Endodermal cell (in vitro differentiated cells): ENCODE results near the gene LHX3. TPM values are rescaled to one million over a fixed set of nuclear protein-coding genes. Genes with fewer than 3 reads are reported as not detected.

Source experiments
- DNase-seq: peaks from one replicate; pipeline ENCODE4 v3.0.0-alpha.2; 2017
- H3K27ac ChIP-seq: 2 replicates; pipeline ENCODE4 v1.5.1; 2013; ENCODE audit warnings: mild to moderate bottlenecking, low read depth, low read length, moderate library complexity
- H3K27me3 ChIP-seq: 2 replicates; pipeline ENCODE4 v1.6.1; 2013; ENCODE audit warnings: mild to moderate bottlenecking, low read length, moderate library complexity; ENCODE audit not compliant: insufficient read depth, control insufficient read depth, poor library complexity, severe bottlenecking
- H3K36me3 ChIP-seq: 2 replicates; pipeline ENCODE4 v1.7.0; 2013; ENCODE audit warnings: mild to moderate bottlenecking, low read length, moderate library complexity; ENCODE audit not compliant: control insufficient read depth, insufficient read depth
- H3K4me1 ChIP-seq: one replicate; pipeline ENCODE4 v1.7.0; 2013; ENCODE audit warnings: low read length; ENCODE audit not compliant: control insufficient read depth, insufficient read depth
- H3K4me3 ChIP-seq: 2 replicates; pipeline ENCODE4 v1.5.1; 2013; ENCODE audit warnings: mild to moderate bottlenecking, low read length, moderate library complexity
- H3K9ac ChIP-seq: 2 replicates; pipeline ENCODE4 v1.6.1; 2013; ENCODE audit warnings: mild to moderate bottlenecking, low read length, moderate library complexity; ENCODE audit not compliant: poor library complexity, severe bottlenecking; ENCODE audit errors: extremely low read depth
- H3K9me3 ChIP-seq: 2 replicates; pipeline ENCODE4 v1.6.1; 2013; ENCODE audit warnings: mild to moderate bottlenecking, low read length, moderate library complexity; ENCODE audit not compliant: control insufficient read depth
- H3K27ac Mint-ChIP-seq: 2 replicates; pipeline ENCODE4 v1.8.0; 2020; ENCODE audit warnings: mixed read lengths
- H3K27me3 Mint-ChIP-seq: 2 replicates; pipeline ENCODE4 v1.8.0; 2021; ENCODE audit warnings: mild to moderate bottlenecking, mixed read lengths; ENCODE audit not compliant: insufficient read depth
- H3K36me3 Mint-ChIP-seq: 2 replicates; pipeline ENCODE4 v1.8.0; 2020; ENCODE audit warnings: low read depth, mixed read lengths
- H3K4me1 Mint-ChIP-seq: 2 replicates; pipeline ENCODE4 v1.8.0; 2020; ENCODE audit warnings: mixed read lengths
- H3K4me3 Mint-ChIP-seq: 2 replicates; pipeline ENCODE4 v1.8.0; 2020; ENCODE audit warnings: mild to moderate bottlenecking, moderate library complexity, mixed read lengths
- H3K9me3 Mint-ChIP-seq: 2 replicates; pipeline ENCODE4 v1.8.0; 2020; ENCODE audit warnings: mild to moderate bottlenecking, mixed read lengths
- CTCF ChIP-seq: fragments of 200-600 bp; sonication (generic); conservative IDR thresholded peaks from 2 replicates; pipeline ENCODE4 v1.5.0; 2021; ENCODE audit warnings: antibody characterized with exemption, mild to moderate bottlenecking
- WGBS, 2 experiments: methylation state at CpG; one replicate each; pipeline versions ENCODE4 v1.1.5 to v1.1.7; 2013; ENCODE audit warnings: missing lambda C conversion rate in 2 of 2, mixed read lengths in 1 of 2; ENCODE audit not compliant: insufficient coverage in 1 of 2, insufficient read length in 1 of 2; 5-methylcytosine and 5-hydroxymethylcytosine counted together
- total RNA-seq, 2 donors: library from RNA; stranded (reverse); fragmentation: NEBNext Ultra II Directional in 1 of 2; extraction: Animal tissue kit (Norgen Biotek cat#: 25700) in 1 of 2; gene quantifications; 2 replicates in 1 of 2; 3 replicates in 1 of 2; pipeline ENCODE4 v1.2.1, GENCODE V29; 2021

The LHX3 gene
- total RNA-seq, 2 donors from 2014 or later: not detected

- H3K27me3 Mint-ChIP-seq: peaks cover 2% of the 10 kb centered on the region
- 95 to 96% methylated on average over 14 to 29 of the region's 29 CpGs for WGBS, 2 experiments
- DNase-seq: no peak
- H3K4me1 ChIP-seq: no peaks in the 10 kb centered on the region
- no peak overlapping the region for H3K4me3 Mint-ChIP-seq
- H3K4me3 ChIP-seq: no peak overlapping the region
- H3K9me3 ChIP-seq: no peaks in the 10 kb centered on the region
- peaks cover 5% of the 10 kb centered on the region for H3K4me1 Mint-ChIP-seq
- TF ChIP-seq CTCF: no peak
- no peaks in the 10 kb centered on the region for H3K27me3 ChIP-seq
- no peaks in the 10 kb centered on the region for H3K9me3 Mint-ChIP-seq
- H3K27ac ChIP-seq: no peak overlapping the region
- H3K36me3 ChIP-seq: no peaks in the 10 kb centered on the region
- H3K36me3 Mint-ChIP-seq: no peaks in the 10 kb centered on the region
- H3K9ac ChIP-seq: no peak overlapping the region
- H3K27ac Mint-ChIP-seq: no peak overlapping the region
These were observed 47.4 kb upstream of the LHX3 start for GRCh38 chr9:136252281-136252680.

- no peak overlapping the region for H3K4me3 Mint-ChIP-seq
- peaks cover 5% of the 10 kb centered on the region for H3K4me1 Mint-ChIP-seq
- no peaks in the 10 kb centered on the region for H3K27me3 ChIP-seq
- no peaks in the 10 kb centered on the region for H3K9me3 ChIP-seq
- H3K9ac ChIP-seq: no peak overlapping the region
- no peak overlapping the region for H3K27ac ChIP-seq
- H3K4me1 ChIP-seq: no peaks in the 10 kb centered on the region
- H3K36me3 ChIP-seq: no peaks in the 10 kb centered on the region
- no peak for TF ChIP-seq CTCF
- peak overlapping the region; percentile 30 for H3K27ac Mint-ChIP-seq
- DNase-seq: no peak
- H3K4me3 ChIP-seq: no peak overlapping the region
- 85 to 94% methylated on average over 8 to 50 of the region's 50 CpGs for WGBS, 2 experiments
- no peaks in the 10 kb centered on the region for H3K36me3 Mint-ChIP-seq
- no peaks in the 10 kb centered on the region for H3K9me3 Mint-ChIP-seq
- peaks cover 6% of the 10 kb centered on the region for H3K27me3 Mint-ChIP-seq
These were observed 46.6 kb upstream of the LHX3 start for GRCh38 chr9:136251264-136252115.

- H3K36me3 ChIP-seq: no peaks in the 10 kb centered on the region
- TF ChIP-seq CTCF: no peak
- no peaks in the 10 kb centered on the region for H3K27me3 ChIP-seq
- H3K9me3 ChIP-seq: no peaks in the 10 kb centered on the region
- DNase-seq: no peak
- no peaks in the 10 kb centered on the region for H3K4me1 ChIP-seq
- 67 to 80% methylated on average over 5 to 10 of the region's 10 CpGs for WGBS, 2 experiments
- peaks cover 5% of the 10 kb centered on the region for H3K4me1 Mint-ChIP-seq
- peaks cover 10% of the 10 kb centered on the region for H3K27me3 Mint-ChIP-seq
- no peak overlapping the region for H3K4me3 ChIP-seq
- H3K27ac Mint-ChIP-seq: no peak overlapping the region
- no peak overlapping the region for H3K4me3 Mint-ChIP-seq
- H3K9me3 Mint-ChIP-seq: no peaks in the 10 kb centered on the region
- no peaks in the 10 kb centered on the region for H3K36me3 Mint-ChIP-seq
- no peak overlapping the region for H3K27ac ChIP-seq
- no peak overlapping the region for H3K9ac ChIP-seq
These were observed 45.7 kb upstream of the LHX3 start for GRCh38 chr9:136250676-136251075.
